ENCODE results near the gene SHLD2.
"Not testable (repeated sequence)": the region's sequence is repeated elsewhere in the genome, so short reads cannot be mapped to it uniquely, and the experiment has no call there.

DNA sequence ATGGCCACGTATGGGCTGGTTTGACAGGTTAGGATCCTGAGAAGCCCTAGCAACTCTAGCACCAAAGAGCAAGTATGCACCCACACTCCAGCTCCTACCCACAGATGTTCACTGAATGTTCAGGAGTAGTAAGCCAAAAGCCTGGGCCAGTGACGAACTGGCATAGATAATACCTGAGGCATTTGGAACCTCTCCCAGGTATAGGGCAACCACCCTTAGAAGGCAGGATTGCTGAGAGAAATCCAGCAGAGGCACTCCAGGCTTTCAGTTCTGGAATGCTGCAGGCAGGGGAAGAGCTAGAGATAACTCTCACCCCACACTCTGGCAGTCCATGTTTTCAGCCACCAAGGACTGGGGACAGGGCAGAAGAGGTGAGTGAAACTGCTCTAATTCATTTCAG, 39.4 kb downstream of the SHLD2 start:
- TF ChIP-seq POLR2A (IDR thresholded peaks at IDR 0.05) = not testable (repeated sequence)
- TF ChIP-seq, protein P1, sequence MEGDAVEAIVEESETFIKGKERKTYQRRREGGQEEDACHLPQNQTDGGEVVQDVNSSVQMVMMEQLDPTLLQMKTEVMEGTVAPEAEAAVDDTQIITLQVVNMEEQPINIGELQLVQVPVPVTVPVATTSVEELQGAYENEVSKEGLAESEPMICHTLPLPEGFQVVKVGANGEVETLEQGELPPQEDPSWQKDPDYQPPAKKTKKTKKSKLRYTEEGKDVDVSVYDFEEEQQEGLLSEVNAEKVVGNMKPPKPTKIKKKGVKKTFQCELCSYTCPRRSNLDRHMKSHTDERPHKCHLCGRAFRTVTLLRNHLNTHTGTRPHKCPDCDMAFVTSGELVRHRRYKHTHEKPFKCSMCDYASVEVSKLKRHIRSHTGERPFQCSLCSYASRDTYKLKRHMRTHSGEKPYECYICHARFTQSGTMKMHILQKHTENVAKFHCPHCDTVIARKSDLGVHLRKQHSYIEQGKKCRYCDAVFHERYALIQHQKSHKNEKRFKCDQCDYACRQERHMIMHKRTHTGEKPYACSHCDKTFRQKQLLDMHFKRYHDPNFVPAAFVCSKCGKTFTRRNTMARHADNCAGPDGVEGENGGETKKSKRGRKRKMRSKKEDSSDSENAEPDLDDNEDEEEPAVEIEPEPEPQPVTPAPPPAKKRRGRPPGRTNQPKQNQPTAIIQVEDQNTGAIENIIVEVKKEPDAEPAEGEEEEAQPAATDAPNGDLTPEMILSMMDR (IDR thresholded peaks at IDR 0.05) = not testable (repeated sequence)
